Thyroid gland (tissue), 4 donors: Measurements from ENCODE around the gene KAZN. TPM values are rescaled to one million over a fixed set of nuclear protein-coding genes. Genes with fewer than 3 reads are reported as not detected.

Experiments
- DNase-seq, 2 donors: peaks; one replicate each; pipeline ENCODE4 v3.0.0-alpha.2; 2019
- H3K27ac ChIP-seq, 3 donors: fragments of 200-600 bp; sonication (generic); 1 replicate in 2 of 3; 2 replicates in 1 of 3; pipeline ENCODE4 v1.5.1; 2016 to 2019; ENCODE audit warnings: mild to moderate bottlenecking in 1 of 3, moderate library complexity in 1 of 3
- H3K27me3 ChIP-seq: fragments of 200-600 bp; sonication (generic); one replicate; pipeline ENCODE4 v1.5.1; 2019
- H3K36me3 ChIP-seq, 2 donors: fragments of 200-600 bp; sonication (generic); one replicate each; pipeline ENCODE4 v1.5.1; 2016 to 2019
- H3K4me1 ChIP-seq, 2 donors: fragments of 200-600 bp; sonication (generic); one replicate each; pipeline ENCODE4 v1.5.1; 2017 to 2019
- H3K4me3 ChIP-seq, 3 donors: fragments of 200-600 bp; sonication (generic); replicated peaks in 1 of 3; 1 replicate in 2 of 3; 2 replicates in 1 of 3; pipeline ENCODE4 v1.5.1; 2016; ENCODE audit warnings: mild to moderate bottlenecking in 1 of 3
- H3K9me3 ChIP-seq: fragments of 200-600 bp; sonication (generic); one replicate; pipeline ENCODE4 v1.5.1; 2017
- CTCF ChIP-seq, 6 experiments: fragments of 200-600 bp in 3 of 6; fragments of 450-650 bp in 3 of 6; sonication (generic) in 3 of 6; IDR thresholded peaks; one replicate each; pipeline ENCODE4 v1.5.1; 2016 to 2019; ENCODE audit warnings: antibody characterized with exemption in 6 of 6, mild to moderate bottlenecking in 2 of 6, inconsistent platforms in 1 of 6, moderate library complexity in 1 of 6
- POLR2A ChIP-seq, 2 donors: fragments of 450-650 bp; IDR thresholded peaks; one replicate each; pipeline ENCODE4 v1.6.1; 2017; ENCODE audit warnings: antibody characterized with exemption in 2 of 2, mild to moderate bottlenecking in 2 of 2, moderate library complexity in 1 of 2
- WGBS, 2 donors: methylation state at CpG; one replicate each; pipeline ENCODE4 v1.1.5; 2017; 5-methylcytosine and 5-hydroxymethylcytosine counted together
- intact Hi-C: fragments of 100-400 bp; cut with DNase I; formaldehyde crosslinking; loops from one replicate; pipeline ENCODE4 v1.15.1; 2023
- total RNA-seq, 4 donors: library from RNA; depleted of rRNA; stranded (reverse); fragments of >200 nt; gene quantifications; one replicate each; pipeline ENCODE4 v1.2.3, GENCODE V29; 2016

The KAZN gene
- total RNA-seq: 10 to 100 TPM; 14.8 to 28.6 (median 18.2) TPM

- Histone ChIP-seq H3K27me3 (no peaks in the 10 kb centered on the region), H3K9me3 (no peaks in the 10 kb centered on the region), H3K27ac (peak within 1 kb of the TSS; percentile 68 to 93 (median 80)), H3K4me3 (peak within 1 kb of the TSS; percentile 62 to 79 (median 70)), H3K4me1 (peaks cover 8 to 16% of the 10 kb centered on the region in 2 donors), H3K36me3 (no peaks in the 10 kb centered on the region)
- 0 to 1% methylated on average over 28 to 38 of the region's 81 CpGs for WGBS, 2 donors
- peak; percentile 83 to 86 for DNase-seq
- intact Hi-C loops: no loop called here
- TF ChIP-seq POLR2A (IDR thresholded peaks at IDR 0.05): peak in 1 of 2 donors; percentile 65
- TF ChIP-seq CTCF (IDR thresholded peaks at IDR 0.05): peak in 2 of 6 experiments; percentile 14 to 27
Observed at GRCh38 chr1:14598498-14599182, at the start of gene KAZN. KAZN (plus strand) TSS chr1:14598685.

GRCh38 chr1:14549897-14550620 is 48.4 kb upstream of the KAZN start:
- Histone ChIP-seq H3K36me3 (no peaks in the 10 kb centered on the region), H3K4me3 (no peak overlapping the region), H3K9me3 (no peaks in the 10 kb centered on the region), H3K27ac (peak overlapping the region; percentile 45 to 87 (median 87)), H3K4me1 (peaks cover 47 to 56% of the 10 kb centered on the region in 2 donors), H3K27me3 (no peaks in the 10 kb centered on the region)
- peak; percentile 64 to 65 for DNase-seq
- intact Hi-C loops: no loop called here
- TF ChIP-seq POLR2A (IDR thresholded peaks at IDR 0.05): no peak
- no peak for TF ChIP-seq CTCF (IDR thresholded peaks at IDR 0.05)
- 26 to 42% methylated on average over 3 of the region's 3 CpGs for WGBS, 2 donors

- Histone ChIP-seq H3K27me3 (no peaks in the 10 kb centered on the region), H3K36me3 (no peaks in the 10 kb centered on the region), H3K4me1 (peaks cover 49 to 56% of the 10 kb centered on the region in 2 donors), H3K9me3 (no peaks in the 10 kb centered on the region), H3K4me3 (no peak overlapping the region), H3K27ac (peak overlapping the region; percentile 75 to 87 (median 87))
- TF ChIP-seq POLR2A (IDR thresholded peaks at IDR 0.05): no peak
- TF ChIP-seq CTCF (IDR thresholded peaks at IDR 0.05): no peak
- DNase-seq: no peak
- 65 to 73% methylated on average over 8 of the region's 8 CpGs for WGBS, 2 donors
- intact Hi-C loops: no loop called here
Observed at GRCh38 chr1:14551386-14551785, 47.1 kb upstream of the KAZN start.

GRCh38 chr1:14552246-14552965 is 46.1 kb upstream of the KAZN start:
- intact Hi-C loops: no loop called here
- Histone ChIP-seq H3K27ac (peak overlapping the region; percentile 75 to 87 (median 87)), H3K27me3 (no peaks in the 10 kb centered on the region), H3K36me3 (no peaks in the 10 kb centered on the region), H3K4me3 (no peak overlapping the region), H3K9me3 (no peaks in the 10 kb centered on the region), H3K4me1 (peaks cover 49 to 56% of the 10 kb centered on the region in 2 donors)
- no peak for TF ChIP-seq POLR2A (IDR thresholded peaks at IDR 0.05)
- no peak for TF ChIP-seq CTCF (IDR thresholded peaks at IDR 0.05)
- peak; percentile 80 to 84 for DNase-seq
- WGBS, 2 donors: 41 to 58% methylated on average over 5 to 10 of the region's 11 CpGs
